ENCODE measurements around the gene GNG12.

The GNG12 gene

DNA sequence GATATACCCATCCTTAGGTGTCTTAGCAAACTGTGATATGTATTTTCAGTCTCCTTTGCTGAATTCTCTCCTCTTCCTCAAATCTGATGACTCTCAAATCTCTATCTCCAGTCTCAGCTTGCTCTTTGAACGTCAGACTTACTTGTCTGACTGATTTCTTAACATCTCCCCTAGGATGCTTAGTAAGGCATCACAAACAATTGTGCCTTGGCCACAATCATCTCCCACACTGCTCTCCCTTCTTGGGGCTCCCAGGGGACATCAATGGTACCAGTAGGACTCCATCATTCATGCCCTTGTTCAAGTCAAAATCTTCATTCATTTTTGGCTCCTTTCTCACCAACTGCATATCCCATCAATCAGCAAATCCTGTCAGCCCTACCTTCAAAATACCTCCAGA lies 42.0 kb downstream of the GNG12 start:
- no peak overlapping the region for H3K27ac Mint-ChIP-seq
- H3K36me3 Mint-ChIP-seq = no peaks in the 10 kb centered on the region
- H3K27me3 Mint-ChIP-seq = peaks cover 2% of the 10 kb centered on the region
- H3K9me3 Mint-ChIP-seq (ENCODE audit: low read depth) = no peaks in the 10 kb centered on the region
- no peaks in the 10 kb centered on the region for H3K4me1 Mint-ChIP-seq (ENCODE audit: low read depth)
- H3K4me3 Mint-ChIP-seq = no peak overlapping the region

DNA sequence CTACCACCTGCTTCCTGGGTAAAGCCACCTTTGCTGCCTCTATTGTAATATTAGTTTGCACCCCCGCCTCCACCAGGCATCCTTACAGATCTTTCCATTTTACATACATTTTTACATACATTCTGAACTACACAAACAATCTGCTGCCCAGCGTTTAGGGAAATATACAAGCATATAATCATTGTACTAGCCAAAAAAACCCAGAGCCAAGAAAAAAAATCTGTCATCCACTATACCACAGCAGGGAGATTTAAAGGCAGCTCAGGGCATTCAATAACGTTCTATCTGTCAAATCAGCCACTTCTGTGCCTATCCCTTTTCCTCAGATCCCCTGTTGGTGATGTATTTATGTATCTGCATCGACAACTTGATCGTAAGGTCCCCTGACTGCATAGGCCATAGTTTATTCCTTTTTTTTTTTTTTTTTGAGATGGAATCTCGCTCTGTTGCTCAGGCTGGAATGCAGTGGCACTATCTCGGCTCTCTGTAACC lies 43.0 kb downstream of the GNG12 start:
- peaks cover 4% of the 10 kb centered on the region for H3K27me3 Mint-ChIP-seq

DNA sequence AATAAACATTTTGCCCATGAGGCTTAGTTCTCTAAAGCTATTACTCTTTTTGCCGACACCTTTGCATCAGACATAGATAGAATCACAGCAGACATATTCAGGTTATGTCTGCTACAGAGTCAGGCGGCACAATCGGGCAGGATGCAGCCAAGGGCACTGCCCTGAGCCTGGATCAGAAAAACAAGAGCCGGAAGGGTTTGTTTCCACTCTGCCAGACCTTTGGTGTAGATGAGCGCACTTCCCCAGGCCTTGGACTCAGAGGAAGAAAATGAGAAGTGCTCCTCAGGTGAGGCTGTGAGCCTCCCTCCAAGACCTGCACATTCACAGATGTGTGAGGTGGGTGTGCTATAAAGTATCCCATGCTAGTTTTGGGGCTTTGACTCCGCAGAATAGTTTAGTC lies 43.7 kb downstream of the GNG12 start:
- H3K27ac Mint-ChIP-seq = no peak overlapping the region
- H3K27me3 Mint-ChIP-seq = peaks cover 4% of the 10 kb centered on the region
- H3K4me3 Mint-ChIP-seq = no peak overlapping the region
- no peaks in the 10 kb centered on the region for H3K9me3 Mint-ChIP-seq (ENCODE audit: low read depth)
- H3K4me1 Mint-ChIP-seq (ENCODE audit: low read depth) = no peaks in the 10 kb centered on the region
- no peaks in the 10 kb centered on the region for H3K36me3 Mint-ChIP-seq

More for the DNA sequence above, 43.0 kb downstream of the GNG12 start:
- Mint-ChIP-seq H3K4me1 (ENCODE audit: low read depth) (no peaks in the 10 kb centered on the region), H3K9me3 (ENCODE audit: low read depth) (no peaks in the 10 kb centered on the region), H3K4me3 (no peak overlapping the region), H3K36me3 (no peaks in the 10 kb centered on the region), H3K27ac (no peak overlapping the region)

DNA sequence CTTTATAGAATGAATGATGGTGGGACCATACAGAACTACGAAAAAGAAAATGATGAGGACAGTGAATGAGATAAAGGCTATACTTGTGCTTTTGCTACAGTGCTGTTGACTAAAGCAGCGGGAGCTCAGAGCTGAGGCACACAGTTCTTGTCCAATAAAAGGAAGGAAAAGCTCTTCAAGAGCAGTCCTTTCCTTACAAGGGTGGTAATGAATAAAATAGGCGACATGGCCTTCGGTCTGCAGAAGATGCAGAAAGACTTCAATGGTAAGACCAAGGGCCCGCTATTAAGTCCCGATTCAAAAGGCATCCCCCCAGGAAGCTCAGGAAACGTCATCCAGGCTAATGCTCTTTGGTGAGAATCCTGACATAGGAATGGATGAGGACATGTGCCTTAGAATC lies 44.4 kb downstream of the GNG12 start:
- no peak overlapping the region for H3K27ac Mint-ChIP-seq
- no peaks in the 10 kb centered on the region for H3K9me3 Mint-ChIP-seq (ENCODE audit: low read depth)

DNA sequence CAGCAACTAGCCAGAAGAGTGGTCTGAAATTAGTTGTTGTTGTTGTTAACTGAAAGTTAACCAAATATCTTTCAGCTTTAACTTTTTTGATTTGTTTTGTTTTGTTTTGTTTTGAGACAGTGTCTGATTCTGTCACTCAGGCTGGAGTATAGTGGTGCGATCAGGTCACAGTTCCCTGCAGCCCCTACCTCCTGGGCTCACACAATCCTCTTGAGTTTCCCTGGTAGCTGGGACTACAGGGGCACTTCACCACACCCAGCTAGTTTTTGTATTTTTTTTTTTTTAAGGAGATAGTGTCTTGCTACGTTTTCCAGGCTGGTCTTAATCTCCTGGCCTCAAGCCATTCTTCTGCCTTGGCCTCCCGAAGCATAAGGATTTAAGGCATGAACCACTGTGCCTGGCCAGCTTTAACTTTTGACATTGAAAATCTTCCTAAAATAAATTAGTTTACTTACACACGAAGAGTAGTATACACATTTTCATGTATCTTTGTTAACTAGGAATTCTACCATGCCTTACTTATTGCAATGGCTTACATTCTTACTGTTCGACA lies 45.0 kb downstream of the GNG12 start:
- H3K27ac Mint-ChIP-seq = no peak overlapping the region

More for the DNA sequence above, 44.4 kb downstream of the GNG12 start:
- Mint-ChIP-seq H3K36me3 (no peaks in the 10 kb centered on the region), H3K27me3 (peaks cover 4% of the 10 kb centered on the region), H3K4me1 (ENCODE audit: low read depth) (no peaks in the 10 kb centered on the region), H3K4me3 (no peak overlapping the region)

DNA sequence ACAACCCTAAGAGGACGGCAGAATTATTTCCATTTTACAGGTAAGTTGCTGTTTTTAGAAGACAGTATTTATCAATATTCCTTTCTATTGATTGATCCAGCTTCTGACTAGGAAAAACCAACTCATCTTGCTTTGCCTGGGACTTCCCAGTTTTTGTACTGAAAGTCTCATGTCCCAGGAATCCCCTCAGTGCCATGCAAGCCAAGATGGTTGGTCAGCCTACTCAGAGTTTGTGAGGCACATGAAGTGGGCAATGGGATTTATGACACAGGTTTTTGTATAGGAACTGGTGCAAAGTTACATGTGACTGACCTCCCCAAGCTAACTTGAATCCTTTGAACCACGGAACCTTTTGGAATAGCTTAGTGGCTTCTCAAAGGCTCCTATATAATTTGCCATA lies 45.5 kb downstream of the GNG12 start:
- H3K27me3 Mint-ChIP-seq = peaks cover 4% of the 10 kb centered on the region
- H3K4me1 Mint-ChIP-seq (ENCODE audit: low read depth) = no peaks in the 10 kb centered on the region
- no peak overlapping the region for H3K4me3 Mint-ChIP-seq
- no peak overlapping the region for H3K27ac Mint-ChIP-seq
- no peaks in the 10 kb centered on the region for H3K9me3 Mint-ChIP-seq (ENCODE audit: low read depth)
- no peaks in the 10 kb centered on the region for H3K36me3 Mint-ChIP-seq

More for the DNA sequence above, 45.0 kb downstream of the GNG12 start:
- Mint-ChIP-seq H3K36me3 (no peaks in the 10 kb centered on the region), H3K9me3 (ENCODE audit: low read depth) (no peaks in the 10 kb centered on the region), H3K27me3 (peaks cover 4% of the 10 kb centered on the region), H3K4me3 (no peak overlapping the region), H3K4me1 (ENCODE audit: low read depth) (no peaks in the 10 kb centered on the region)

DNA sequence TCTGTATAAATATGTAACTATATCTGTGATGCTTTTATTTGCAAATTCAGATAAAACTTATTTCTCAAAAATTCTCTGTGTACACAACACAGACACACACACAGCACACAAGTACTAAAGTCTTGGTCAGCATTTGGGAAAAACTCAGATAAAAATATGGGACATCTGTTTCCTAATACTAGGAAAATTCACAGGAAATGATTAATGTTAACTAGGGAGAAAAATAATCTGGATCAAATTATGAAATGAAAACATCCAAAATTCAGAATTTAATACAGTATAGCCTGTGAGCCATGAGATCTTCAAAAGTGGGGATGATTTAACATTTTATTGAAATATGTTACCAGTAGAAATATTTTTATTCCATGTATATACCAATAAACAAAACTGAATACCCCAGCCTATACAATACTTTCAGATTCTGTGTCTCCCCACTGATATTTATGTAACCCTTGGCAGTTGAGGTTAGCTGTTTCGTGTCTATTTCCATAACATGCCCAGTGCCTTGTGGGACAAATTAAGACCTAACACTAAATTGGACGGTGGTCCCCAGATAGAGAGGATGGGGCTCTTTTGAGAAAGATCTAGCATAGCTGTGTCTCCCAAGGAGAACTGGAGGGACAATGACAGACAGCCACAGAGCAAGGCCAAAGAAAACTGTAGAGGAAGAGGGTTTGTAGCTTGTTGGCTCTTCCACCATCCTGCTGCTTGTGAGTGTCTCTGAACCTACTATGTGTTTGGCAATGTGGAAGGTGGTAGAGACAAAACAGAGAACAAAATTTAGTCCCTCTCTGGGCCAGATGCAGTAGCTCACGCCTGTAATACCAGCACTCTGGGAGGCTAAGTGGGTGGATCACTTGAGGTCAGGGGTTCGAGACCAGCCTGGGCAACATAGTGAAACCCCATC lies 47.2 kb downstream of the GNG12 start:
- Mint-ChIP-seq H3K36me3 (no peaks in the 10 kb centered on the region), H3K27me3 (peaks cover 4% of the 10 kb centered on the region), H3K27ac (no peak overlapping the region), H3K4me1 (ENCODE audit: low read depth) (no peaks in the 10 kb centered on the region), H3K9me3 (ENCODE audit: low read depth) (no peaks in the 10 kb centered on the region), H3K4me3 (no peak overlapping the region)

DNA sequence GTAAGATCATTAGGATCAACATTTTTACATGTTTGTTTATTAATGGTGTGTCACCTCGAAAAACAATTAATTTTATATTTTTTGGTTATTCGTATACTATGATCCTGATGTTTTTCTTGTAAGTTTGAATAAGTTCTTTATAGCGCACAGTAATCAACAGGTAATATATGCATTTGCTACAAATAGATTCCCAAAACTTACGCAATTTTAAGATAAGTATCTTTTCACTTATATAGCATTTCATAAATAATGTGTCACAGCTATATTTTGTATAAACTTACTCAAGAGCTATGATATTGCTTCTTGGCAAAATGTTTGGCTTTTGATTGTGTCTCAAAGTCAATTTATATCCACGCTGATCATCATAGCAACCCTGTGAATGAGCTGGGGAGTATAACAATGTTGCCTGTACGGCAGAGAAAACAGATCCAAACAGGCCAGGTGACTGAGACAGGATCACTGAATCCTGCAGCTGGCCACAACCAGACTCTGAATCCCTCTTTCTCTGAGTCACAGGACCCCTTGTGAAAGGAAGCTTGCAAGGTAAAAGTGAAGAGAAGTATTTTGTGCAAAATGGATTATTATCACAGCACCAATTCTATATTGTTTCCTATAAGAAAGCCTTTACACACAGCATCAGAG lies 48.6 kb downstream of the GNG12 start:
- no peak overlapping the region for H3K4me3 Mint-ChIP-seq
- no peaks in the 10 kb centered on the region for H3K9me3 Mint-ChIP-seq (ENCODE audit: low read depth)
- no peaks in the 10 kb centered on the region for H3K36me3 Mint-ChIP-seq
- H3K27ac Mint-ChIP-seq = no peak overlapping the region
- H3K4me1 Mint-ChIP-seq (ENCODE audit: low read depth) = no peaks in the 10 kb centered on the region
- H3K27me3 Mint-ChIP-seq = peaks cover 4% of the 10 kb centered on the region

DNA sequence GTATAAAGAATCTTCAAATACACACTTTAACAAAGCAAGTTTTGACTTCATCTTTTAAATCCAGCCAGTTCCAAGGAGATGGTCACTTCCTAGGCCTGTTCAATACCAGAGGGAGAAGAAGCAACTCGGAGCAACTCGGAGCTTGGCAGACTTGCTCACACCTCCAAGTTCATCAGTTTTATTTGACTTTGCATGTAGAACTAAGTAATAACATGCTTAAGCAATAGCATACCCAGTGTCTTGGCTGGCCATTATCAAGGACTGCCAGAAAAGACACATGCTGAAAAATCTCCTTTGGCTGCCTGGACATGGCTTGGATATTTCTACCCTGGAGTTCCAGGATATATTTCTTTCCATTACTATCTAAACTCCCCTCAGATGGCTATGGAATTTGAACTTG lies 52.6 kb downstream of the GNG12 start:
- no peaks in the 10 kb centered on the region for H3K36me3 Mint-ChIP-seq
- H3K27ac Mint-ChIP-seq = no peak overlapping the region
- no peaks in the 10 kb centered on the region for H3K9me3 Mint-ChIP-seq (ENCODE audit: low read depth)
- H3K4me1 Mint-ChIP-seq (ENCODE audit: low read depth) = no peaks in the 10 kb centered on the region
- peaks cover 11% of the 10 kb centered on the region for H3K27me3 Mint-ChIP-seq
- H3K4me3 Mint-ChIP-seq = no peak overlapping the region

DNA sequence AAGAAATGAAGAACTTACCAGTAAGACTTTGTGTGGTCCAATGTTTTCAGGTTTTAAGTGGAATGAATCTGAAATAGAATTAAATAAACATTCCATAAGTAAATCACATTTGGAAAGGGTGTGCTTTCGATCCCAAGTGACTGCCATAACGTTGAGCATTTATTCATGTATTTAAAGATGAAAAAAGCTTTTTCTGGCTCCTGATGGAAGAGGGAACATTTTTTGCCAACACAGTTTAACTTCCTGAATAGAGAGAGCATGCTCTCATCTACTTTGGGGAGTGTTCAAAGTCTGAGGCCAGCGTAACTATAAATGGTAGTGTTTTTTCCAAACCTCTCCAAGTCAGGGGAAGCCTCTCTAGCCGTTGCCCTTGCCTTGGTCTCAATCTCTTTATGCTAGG lies 55.8 kb downstream of the GNG12 start:
- Mint-ChIP-seq H3K4me1 (ENCODE audit: low read depth) (no peaks in the 10 kb centered on the region), H3K36me3 (no peaks in the 10 kb centered on the region), H3K27ac (no peak overlapping the region), H3K9me3 (ENCODE audit: low read depth) (no peaks in the 10 kb centered on the region), H3K27me3 (peaks cover 15% of the 10 kb centered on the region), H3K4me3 (no peak overlapping the region)

DNA sequence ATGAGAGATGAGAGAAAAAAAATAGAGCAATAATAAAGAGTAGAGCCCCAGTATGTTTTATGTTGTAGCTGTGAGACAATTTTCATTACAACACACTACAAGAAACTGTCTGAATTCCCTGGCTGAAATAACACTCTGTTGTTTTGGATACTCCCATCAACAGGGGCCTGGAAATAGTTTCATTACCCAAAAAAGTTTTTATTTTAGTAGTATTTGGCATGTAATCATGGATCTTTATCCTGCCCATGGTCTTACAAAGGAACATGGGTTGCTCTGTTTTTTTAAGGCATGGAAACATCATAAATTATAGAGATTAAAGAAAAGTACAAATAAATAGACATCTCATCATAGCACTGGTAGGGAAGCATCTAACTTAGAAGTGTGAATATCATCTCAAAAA lies 56.3 kb downstream of the GNG12 start:
- Mint-ChIP-seq H3K27ac (no peak overlapping the region), H3K4me3 (no peak overlapping the region), H3K36me3 (no peaks in the 10 kb centered on the region), H3K4me1 (ENCODE audit: low read depth) (no peaks in the 10 kb centered on the region), H3K27me3 (peaks cover 15% of the 10 kb centered on the region), H3K9me3 (ENCODE audit: low read depth) (no peaks in the 10 kb centered on the region)

DNA sequence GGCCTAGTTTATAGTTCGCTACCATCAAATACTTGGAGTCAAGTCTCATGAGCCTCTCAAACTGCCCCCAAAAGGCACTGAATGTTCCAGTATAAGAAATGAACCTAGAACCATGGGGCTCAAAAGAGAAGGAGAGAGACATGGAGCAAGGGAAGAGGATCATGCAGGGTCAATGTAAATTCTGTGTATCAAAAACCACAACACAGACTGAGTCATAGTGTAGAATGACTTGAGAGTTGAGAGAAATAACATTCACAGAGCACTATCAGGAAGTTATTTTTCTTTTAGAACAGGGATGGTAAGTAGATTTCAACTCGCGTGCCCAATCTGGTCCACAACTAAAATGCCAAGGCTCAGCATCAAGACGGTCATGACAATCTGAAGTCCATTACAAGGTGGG lies 59.8 kb downstream of the GNG12 start:
- peaks cover 4% of the 10 kb centered on the region for H3K4me1 Mint-ChIP-seq (ENCODE audit: low read depth)
- no peaks in the 10 kb centered on the region for H3K36me3 Mint-ChIP-seq
- H3K4me3 Mint-ChIP-seq = no peak overlapping the region
- no peak overlapping the region for H3K27ac Mint-ChIP-seq
- H3K9me3 Mint-ChIP-seq (ENCODE audit: low read depth) = no peaks in the 10 kb centered on the region
- peaks cover 28% of the 10 kb centered on the region for H3K27me3 Mint-ChIP-seq

DNA sequence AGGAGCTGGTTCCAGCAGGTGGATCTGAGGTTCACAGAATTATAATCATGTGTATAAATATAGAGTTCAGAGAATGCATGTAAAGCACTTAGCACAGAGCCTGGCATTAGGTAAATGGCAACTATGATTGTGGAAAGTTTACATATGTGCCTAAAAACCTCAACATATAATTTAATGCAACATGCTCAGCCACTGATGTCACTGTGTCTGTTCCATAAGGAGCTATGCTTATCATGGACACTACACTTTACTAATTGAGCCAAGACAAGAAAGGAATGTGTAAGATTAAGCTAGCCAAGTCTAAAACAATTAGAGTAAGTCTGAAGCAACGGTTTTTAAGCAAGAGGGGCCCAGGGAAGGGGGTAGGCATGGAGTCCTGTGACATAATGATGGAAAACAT lies 61.5 kb downstream of the GNG12 start:
- Mint-ChIP-seq H3K4me3 (no peak overlapping the region), H3K36me3 (no peaks in the 10 kb centered on the region), H3K9me3 (ENCODE audit: low read depth) (no peaks in the 10 kb centered on the region), H3K27me3 (peaks cover 30% of the 10 kb centered on the region), H3K4me1 (ENCODE audit: low read depth) (peaks cover 4% of the 10 kb centered on the region), H3K27ac (no peak overlapping the region)

DNA sequence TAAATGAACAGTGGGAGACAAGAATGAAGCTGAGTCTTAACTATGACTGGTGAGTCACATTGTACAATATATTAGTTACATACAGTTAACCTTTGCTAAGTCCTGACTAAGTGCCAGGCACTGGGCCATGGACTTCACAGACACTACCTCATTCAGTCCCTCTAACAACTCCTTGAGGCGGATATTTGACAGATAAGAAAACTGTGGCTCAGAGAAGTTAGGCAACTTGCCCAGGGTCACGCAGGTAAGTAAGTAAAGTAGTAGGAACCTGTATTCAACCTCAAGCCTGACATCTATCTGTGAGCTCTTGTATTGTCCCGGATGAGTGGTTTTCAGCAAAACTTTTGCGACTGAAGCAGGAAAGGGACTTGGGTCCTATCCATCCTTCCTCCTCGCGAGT lies 62.1 kb downstream of the GNG12 start:
- no peak overlapping the region for H3K27ac Mint-ChIP-seq
- no peaks in the 10 kb centered on the region for H3K36me3 Mint-ChIP-seq
- H3K4me3 Mint-ChIP-seq = no peak overlapping the region
- H3K9me3 Mint-ChIP-seq (ENCODE audit: low read depth) = no peaks in the 10 kb centered on the region
- peaks cover 6% of the 10 kb centered on the region for H3K4me1 Mint-ChIP-seq (ENCODE audit: low read depth)
- peaks cover 27% of the 10 kb centered on the region for H3K27me3 Mint-ChIP-seq

DNA sequence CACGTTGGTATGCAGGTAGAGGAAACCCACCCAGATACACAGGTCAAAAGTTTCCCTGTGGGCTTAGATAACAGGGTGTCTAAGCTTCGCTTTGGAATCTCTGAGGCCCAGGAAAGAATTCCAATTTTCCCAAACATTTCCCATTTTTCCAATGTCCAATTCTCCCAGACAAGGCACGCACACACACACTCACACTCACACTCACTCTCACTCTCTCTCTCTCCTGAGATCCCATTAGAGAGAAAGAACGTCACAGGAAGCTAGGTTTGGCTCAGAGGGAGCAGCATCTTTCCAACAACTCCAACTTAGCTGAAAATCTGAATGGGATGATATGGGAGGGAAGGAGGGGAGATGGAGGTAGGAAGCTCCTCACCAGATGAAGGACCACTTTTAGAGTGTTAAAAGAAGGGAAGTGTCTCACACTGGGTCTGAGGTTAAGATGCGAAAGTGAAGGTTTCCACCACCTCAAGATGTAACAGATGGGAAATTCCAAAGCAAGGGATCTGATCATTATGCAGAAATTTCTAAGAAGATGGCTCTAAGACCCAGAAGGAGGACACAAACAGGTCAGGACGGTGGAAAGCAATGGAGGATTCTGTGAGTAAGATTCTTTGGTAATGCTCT lies 63.5 kb downstream of the GNG12 start:
- H3K4me1 Mint-ChIP-seq (ENCODE audit: low read depth) = peaks cover 8% of the 10 kb centered on the region
- no peak overlapping the region for H3K27ac Mint-ChIP-seq
- H3K9me3 Mint-ChIP-seq (ENCODE audit: low read depth) = no peaks in the 10 kb centered on the region
- peaks cover 25% of the 10 kb centered on the region for H3K27me3 Mint-ChIP-seq
- H3K36me3 Mint-ChIP-seq = no peaks in the 10 kb centered on the region
- H3K4me3 Mint-ChIP-seq = no peak overlapping the region
